GM12891 (cell line): ENCODE results near the gene SHE.

Experiments used
- POLR2AphosphoS5 ChIP-seq: IDR thresholded peaks from 2 replicates; pipeline ENCODE4 v1.6.1; 2011; ENCODE audit warnings: low read depth, low read length, control low read depth
- POU2F2 ChIP-seq: IDR thresholded peaks from 2 replicates; pipeline ENCODE4 v1.6.1; 2011; ENCODE audit warnings: low read depth, mild to moderate bottlenecking, control low read depth, low read length, moderate library complexity
- SPI1 ChIP-seq: IDR thresholded peaks from 2 replicates; pipeline ENCODE4 v1.6.1; 2011; ENCODE audit warnings: low read depth, low read length, control low read depth
- TAF1 ChIP-seq: IDR thresholded peaks from 2 replicates; pipeline ENCODE4 v1.6.1; 2011; ENCODE audit warnings: low read depth, low read length, control low read depth

GRCh38 chr1:154467434-154468102, 34.6 kb downstream of the SHE start:
- TF ChIP-seq POLR2AphosphoS5 = no peak
- no peak for TF ChIP-seq TAF1
- TF ChIP-seq SPI1 = no peak
- no peak for TF ChIP-seq POU2F2
